HPDE6-E6E7 (cell line): Measurements from ENCODE around the gene LRP2.

Experiments used
- DNase-seq: peaks from one replicate; pipeline ENCODE4 v3.0.0; 2011; ENCODE audit warnings: missing footprints; ENCODE audit errors: extremely low spot score

LRP2 gene

GRCh38 chr2:169090133-169090820 lies 272.1 kb downstream of the LRP2 start:
- DNase-seq = no peak

GRCh38 chr2:169089182-169089581 lies 273.2 kb downstream of the LRP2 start:
- no peak for DNase-seq

- no peak for DNase-seq
Measured at GRCh38 chr2:169087757-169088379, 274.5 kb downstream of the LRP2 start.

GRCh38 chr2:169086893-169087467 lies 275.4 kb downstream of the LRP2 start:
- no peak for DNase-seq

GRCh38 chr2:169082995-169083394 lies 279.3 kb downstream of the LRP2 start:
- no peak for DNase-seq

- no peak for DNase-seq
Measured at GRCh38 chr2:169081551-169081950, 280.8 kb downstream of the LRP2 start.

- DNase-seq = no peak
Measured at GRCh38 chr2:169080250-169081069, 281.9 kb downstream of the LRP2 start.

- no peak for DNase-seq
Measured at GRCh38 chr2:169077674-169078240, 284.6 kb downstream of the LRP2 start.
